ENCODE measurements around the gene PLEKHB2.
A peak's percentile ranks its signal among the peaks of the same experiment; 100 is the strongest.
"Not testable (repeated sequence)": the region's sequence is repeated elsewhere in the genome, so short reads cannot be mapped to it uniquely, and the experiment has no call there.

PLEKHB2 gene

DNA sequence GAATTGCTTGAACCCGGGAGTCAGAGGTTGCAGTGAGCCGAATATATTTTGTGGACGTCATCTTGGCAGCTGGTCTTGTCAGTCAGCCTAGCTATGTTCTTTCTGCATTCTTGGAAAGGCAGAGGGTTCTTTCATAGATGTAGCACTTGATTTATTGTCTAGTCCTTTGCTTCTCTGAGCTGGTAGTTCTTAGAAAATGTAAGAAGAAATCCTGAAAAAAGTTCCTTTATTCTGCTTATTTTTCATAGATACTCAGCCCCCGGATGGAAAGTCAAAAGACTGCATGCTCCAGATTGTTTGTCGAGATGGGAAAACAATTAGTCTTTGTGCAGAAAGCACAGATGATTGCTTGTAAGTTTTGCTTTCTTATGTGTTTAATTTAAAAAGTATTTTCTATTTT lies 21.3 kb downstream of the PLEKHB2 start:
- in situ Hi-C loops (cut with HindIII; ENCODE audit: low pct_ligation_motif_present, low pct_unique_long_range_greater_than_20kb, low sequenced_read_pairs), result no loop called here
- no peak for DNase-seq

- DNase-seq, result no peak
Observed at GRCh38 chr2:131127076-131127475, 21.9 kb downstream of the PLEKHB2 start.

DNA sequence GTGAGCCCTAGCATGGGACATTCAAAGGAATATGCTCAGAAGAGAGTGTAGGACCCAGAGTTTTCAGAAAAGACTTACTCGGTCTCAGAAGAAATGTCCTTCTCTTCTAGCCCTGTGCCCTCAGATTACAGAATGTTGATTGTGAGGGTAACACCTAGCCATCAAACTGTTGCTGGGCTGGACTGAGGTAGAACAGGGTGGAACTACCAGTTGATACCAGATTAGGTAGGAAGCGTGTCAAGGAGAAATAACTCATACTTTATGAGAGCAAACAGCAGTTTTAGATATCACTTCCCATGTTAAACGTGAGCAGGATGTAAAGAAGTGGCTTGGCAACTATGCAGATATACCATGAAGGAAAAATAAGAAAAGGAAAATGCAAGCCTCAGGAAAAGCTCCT lies 22.8 kb downstream of the PLEKHB2 start:
- DNase-seq, result no peak
- in situ Hi-C loops (cut with HindIII; ENCODE audit: low pct_ligation_motif_present, low pct_unique_long_range_greater_than_20kb, low sequenced_read_pairs), result no loop called here

More at GRCh38 chr2:131127076-131127475, 21.9 kb downstream of the PLEKHB2 start:
- in situ Hi-C loops (cut with HindIII; ENCODE audit: low pct_ligation_motif_present, low pct_unique_long_range_greater_than_20kb, low sequenced_read_pairs), result no loop called here

DNA sequence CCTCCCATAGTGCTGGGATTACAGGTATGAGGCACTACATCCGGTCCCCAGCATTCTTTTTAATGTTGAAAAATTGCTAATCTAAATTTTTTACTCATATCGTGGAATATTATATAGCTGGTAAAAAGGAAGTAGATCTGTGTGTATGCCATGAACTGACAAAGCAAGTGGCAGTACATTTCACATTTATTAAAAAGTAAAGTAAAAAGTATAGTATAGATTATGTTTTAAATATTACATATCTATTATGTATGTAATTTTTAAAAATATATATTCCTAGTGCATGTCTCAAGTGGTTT lies 25.1 kb downstream of the PLEKHB2 start:
- DNase-seq, result no peak
- in situ Hi-C loops (cut with HindIII; ENCODE audit: low pct_ligation_motif_present, low pct_unique_long_range_greater_than_20kb, low sequenced_read_pairs), result no loop called here

DNA sequence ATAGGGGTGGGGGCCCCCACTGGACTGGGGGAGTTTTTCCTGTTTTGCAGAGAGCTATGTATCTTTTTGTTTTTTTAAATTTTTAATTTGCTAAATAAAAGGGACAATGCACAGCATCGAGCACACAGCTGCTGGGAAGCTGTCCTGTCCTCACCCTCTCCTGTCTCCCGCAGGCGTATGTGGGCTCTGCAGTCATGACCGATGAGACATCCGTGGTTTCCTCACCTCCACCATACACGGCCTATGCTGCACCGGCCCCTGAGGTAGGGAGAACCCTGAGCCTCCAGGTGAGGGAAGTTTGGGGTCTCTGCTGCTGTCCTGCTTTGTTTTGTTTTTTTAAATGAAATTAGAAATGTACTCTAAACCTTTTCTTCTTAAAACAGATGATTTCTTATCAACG lies 27.6 kb downstream of the PLEKHB2 start:
- no peak for DNase-seq

DNA sequence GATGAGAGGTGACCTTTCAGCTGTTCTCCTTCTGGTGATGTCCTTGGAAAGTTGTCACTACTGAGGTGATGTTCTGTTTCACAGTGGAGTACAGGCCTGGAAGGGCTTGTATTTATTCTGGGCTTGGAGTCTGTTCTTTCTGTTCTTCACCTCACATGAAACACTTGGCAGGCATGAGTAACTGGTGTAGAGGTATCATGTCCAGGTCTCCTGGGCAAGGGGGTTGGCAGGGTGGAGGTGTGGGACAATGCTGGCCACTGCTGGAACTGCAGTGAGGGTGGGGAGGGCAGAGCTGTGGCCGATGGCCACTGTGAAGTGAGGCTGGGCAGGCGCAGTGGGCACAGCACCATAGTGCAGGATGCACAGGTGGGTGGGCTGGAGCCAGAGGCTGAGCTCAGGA lies 35.4 kb downstream of the PLEKHB2 start:
- in situ Hi-C loops (cut with HindIII; ENCODE audit: low pct_ligation_motif_present, low pct_unique_long_range_greater_than_20kb, low sequenced_read_pairs), result no loop called here
- DNase-seq, result no peak

More for the DNA sequence above, 27.6 kb downstream of the PLEKHB2 start:
- in situ Hi-C loops (cut with HindIII; ENCODE audit: low pct_ligation_motif_present, low pct_unique_long_range_greater_than_20kb, low sequenced_read_pairs), result no loop called here

GRCh38 chr2:131142849-131143248 lies 37.7 kb downstream of the PLEKHB2 start:
- DNase-seq, result no peak
- in situ Hi-C loops (cut with HindIII; ENCODE audit: low pct_ligation_motif_present, low pct_unique_long_range_greater_than_20kb, low sequenced_read_pairs), result no loop called here

GRCh38 chr2:131143803-131144202 lies 38.7 kb downstream of the PLEKHB2 start:
- no peak for DNase-seq
- in situ Hi-C loops (cut with HindIII; ENCODE audit: low pct_ligation_motif_present, low pct_unique_long_range_greater_than_20kb, low sequenced_read_pairs), result no loop called here

GRCh38 chr2:131145040-131145439 lies 39.9 kb downstream of the PLEKHB2 start:
- DNase-seq, result no peak
- in situ Hi-C loops (cut with HindIII; ENCODE audit: low pct_ligation_motif_present, low pct_unique_long_range_greater_than_20kb, low sequenced_read_pairs), result no loop called here

DNA sequence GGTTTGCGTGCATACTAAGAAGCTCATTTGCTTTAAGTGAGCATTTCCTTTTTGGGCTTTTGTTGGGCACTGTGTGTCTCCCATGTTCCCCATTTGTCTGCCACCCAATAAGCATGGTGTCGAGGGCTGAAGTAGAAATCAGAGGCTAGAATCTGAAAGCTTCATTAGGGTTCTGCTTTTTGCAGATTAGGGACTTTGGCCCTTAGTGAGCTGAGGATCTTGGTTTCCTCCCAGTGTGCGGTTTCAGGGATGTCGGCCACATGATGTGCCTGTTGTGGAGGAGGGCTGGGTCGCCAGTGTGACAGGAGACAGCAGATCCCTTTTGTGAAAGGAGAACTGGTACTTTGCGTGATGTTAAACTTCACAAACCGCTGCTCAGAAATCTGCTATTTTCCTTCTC lies 41.1 kb downstream of the PLEKHB2 start:
- in situ Hi-C loops (cut with HindIII; ENCODE audit: low pct_ligation_motif_present, low pct_unique_long_range_greater_than_20kb, low sequenced_read_pairs), result no loop called here

GRCh38 chr2:131146749-131147148 lies 41.6 kb downstream of the PLEKHB2 start:
- no peak for DNase-seq
- in situ Hi-C loops (cut with HindIII; ENCODE audit: low pct_ligation_motif_present, low pct_unique_long_range_greater_than_20kb, low sequenced_read_pairs), result no loop called here

More for the DNA sequence above, 41.1 kb downstream of the PLEKHB2 start:
- DNase-seq, result no peak

DNA sequence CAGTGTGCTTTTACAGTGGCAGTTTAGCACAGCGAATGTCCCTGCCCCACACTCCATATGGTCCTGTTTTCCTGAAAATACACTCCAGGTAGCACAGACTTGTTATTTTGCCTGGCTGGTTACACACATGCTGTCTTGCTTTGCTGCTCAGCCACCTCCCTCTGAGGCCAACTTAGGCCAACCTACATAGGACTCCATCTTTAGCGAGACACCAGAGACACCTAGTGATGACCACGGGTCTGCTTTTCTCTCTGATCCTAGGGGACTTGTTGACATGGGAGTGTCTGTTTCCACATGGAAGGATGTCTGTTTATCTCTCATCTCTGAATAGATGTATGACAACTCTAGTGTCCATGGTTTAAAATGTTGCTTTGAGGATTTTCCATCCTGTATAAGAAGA lies 43.3 kb downstream of the PLEKHB2 start:
- DNase-seq, result no peak
- in situ Hi-C loops (cut with HindIII; ENCODE audit: low pct_ligation_motif_present, low pct_unique_long_range_greater_than_20kb, low sequenced_read_pairs), result no loop called here

DNA sequence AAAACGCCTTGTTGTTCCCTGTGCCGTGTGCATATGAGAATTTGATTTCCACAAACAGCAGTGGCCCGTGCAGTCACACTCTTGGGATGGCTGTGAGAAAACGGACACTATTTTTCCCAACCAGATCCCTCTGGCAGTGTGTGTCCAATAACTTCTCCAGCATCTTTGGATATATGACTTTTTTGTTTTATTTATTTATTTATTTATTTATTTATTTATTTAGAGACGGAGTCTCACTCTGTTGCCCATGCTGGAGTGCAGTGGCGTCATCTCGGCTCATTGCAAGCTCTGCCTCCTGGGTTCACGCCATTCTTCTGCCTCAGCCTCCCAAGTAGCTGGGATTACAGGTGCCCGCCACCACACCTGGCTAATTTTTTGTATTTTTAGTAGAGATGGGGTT lies 45.0 kb downstream of the PLEKHB2 start:
- in situ Hi-C loops (cut with HindIII; ENCODE audit: low pct_ligation_motif_present, low pct_unique_long_range_greater_than_20kb, low sequenced_read_pairs); DNase-seq: not testable (repeated sequence)

DNA sequence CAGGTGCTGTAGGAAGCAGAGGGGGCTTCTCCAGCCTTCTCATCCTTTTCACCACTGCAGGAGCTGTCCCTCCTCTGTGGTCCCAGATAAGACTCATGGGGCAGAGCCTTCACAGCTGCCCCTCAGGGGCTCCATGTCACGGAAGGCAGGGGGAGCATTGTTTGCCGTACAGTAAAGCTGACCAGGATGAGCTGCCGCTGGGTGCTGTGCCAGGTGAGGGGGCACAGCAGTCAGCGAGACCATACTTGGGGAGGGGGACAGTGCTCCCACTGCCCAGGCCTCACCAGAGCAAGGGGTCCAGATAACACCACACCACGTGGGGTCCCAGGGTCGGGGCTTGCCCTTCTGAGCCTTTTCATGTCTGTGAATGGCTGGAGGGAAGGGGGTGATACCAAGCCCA lies 46.3 kb downstream of the PLEKHB2 start:
- no peak for DNase-seq
- in situ Hi-C loops (cut with HindIII; ENCODE audit: low pct_ligation_motif_present, low pct_unique_long_range_greater_than_20kb, low sequenced_read_pairs), result no loop called here

GRCh38 chr2:131152074-131152473 lies 46.9 kb downstream of the PLEKHB2 start:
- DNase-seq, result no peak
- in situ Hi-C loops (cut with HindIII; ENCODE audit: low pct_ligation_motif_present, low pct_unique_long_range_greater_than_20kb, low sequenced_read_pairs), result no loop called here

- in situ Hi-C loops (cut with HindIII; ENCODE audit: low pct_ligation_motif_present, low pct_unique_long_range_greater_than_20kb, low sequenced_read_pairs), result no loop called here
Observed at GRCh38 chr2:131153529-131153928, 48.4 kb downstream of the PLEKHB2 start.

DNA sequence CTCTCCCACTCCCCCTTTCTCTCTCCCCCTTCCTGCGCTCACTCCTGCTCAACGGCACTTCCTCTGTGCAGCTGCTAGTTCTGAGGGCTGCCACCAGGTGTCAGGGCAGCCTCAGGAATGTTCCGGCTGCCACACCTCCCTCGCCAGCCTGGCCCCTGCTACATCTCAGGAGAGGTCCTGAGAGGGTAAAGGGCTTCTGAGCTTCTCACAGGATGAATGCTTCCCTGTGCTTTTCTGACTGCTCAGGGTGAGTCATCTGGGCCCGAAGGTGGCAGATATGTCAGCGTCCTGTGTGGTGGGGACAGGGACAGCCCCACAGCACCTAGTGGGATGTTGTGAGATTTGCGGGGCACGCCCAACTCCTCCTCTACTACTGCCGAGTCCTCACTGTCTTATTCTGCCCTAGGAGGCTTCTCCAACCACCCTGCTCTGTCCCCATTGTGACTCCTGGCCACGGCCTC lies 49.0 kb downstream of the PLEKHB2 start:
- in situ Hi-C loops (cut with HindIII; ENCODE audit: low pct_ligation_motif_present, low pct_unique_long_range_greater_than_20kb, low sequenced_read_pairs), result no loop called here
- DNase-seq, result peak; percentile 73

More at GRCh38 chr2:131153529-131153928, 48.4 kb downstream of the PLEKHB2 start:
- DNase-seq, result no peak

DNA sequence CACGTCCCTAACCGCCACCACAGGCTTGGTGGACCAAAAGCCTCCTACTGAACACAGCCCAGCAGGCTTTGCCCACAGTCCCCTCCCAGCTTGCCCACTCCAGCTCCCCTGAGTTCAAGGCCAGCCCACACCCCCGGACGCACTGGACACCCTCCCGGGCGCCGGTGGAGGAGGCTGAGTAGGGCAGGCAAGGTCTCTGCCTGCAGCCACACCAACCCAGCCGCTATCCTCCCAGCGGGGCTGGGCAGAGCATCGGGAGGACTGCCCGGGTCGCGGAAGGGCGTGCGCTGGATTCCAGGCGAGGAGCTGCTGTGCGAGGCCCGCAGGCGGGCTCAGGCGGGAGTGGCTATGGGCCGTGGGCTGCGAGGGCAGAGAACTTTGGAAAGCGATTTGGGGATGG lies 49.5 kb downstream of the PLEKHB2 start:
- in situ Hi-C loops (cut with HindIII; ENCODE audit: low pct_ligation_motif_present, low pct_unique_long_range_greater_than_20kb, low sequenced_read_pairs), result no loop called here
- DNase-seq, result no peak

- in situ Hi-C loops (cut with HindIII; ENCODE audit: low pct_ligation_motif_present, low pct_unique_long_range_greater_than_20kb, low sequenced_read_pairs), result no loop called here
- no peak for DNase-seq
Observed at GRCh38 chr2:131155208-131155855, 50.2 kb downstream of the PLEKHB2 start.

- in situ Hi-C loops (cut with HindIII; ENCODE audit: low pct_ligation_motif_present, low pct_unique_long_range_greater_than_20kb, low sequenced_read_pairs), result no loop called here
- no peak for DNase-seq
Observed at GRCh38 chr2:131156452-131157149, 51.5 kb downstream of the PLEKHB2 start.

Data from ACHN (cell line).